ENCODE data around the gene TMEM156. TPM values are rescaled to one million over a fixed set of nuclear protein-coding genes. Genes with fewer than 3 reads are reported as not detected.

The TMEM156 gene
- polyA plus RNA-seq, 1 of the 3 experiments (the other 2 are of a cell fraction) = 0.13 TPM

DNA sequence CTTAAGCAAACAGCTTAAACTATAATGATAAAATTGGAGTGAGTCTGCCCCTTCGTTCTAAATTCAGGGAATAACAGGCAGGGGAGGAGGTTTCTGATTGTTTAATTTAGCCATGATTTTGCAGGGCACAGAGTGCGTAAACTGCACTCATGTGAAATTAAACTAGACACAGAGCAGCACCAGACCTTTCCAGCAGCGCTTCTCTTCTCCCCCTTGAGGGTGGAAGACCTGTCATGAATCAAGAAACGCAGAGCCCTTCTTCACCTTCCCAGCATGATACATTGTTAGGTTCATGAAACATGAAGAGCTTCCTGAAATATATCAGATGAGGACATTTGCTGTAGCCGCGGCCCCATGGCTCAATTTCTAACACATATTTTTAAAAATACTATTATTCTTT, 101.5 kb downstream of the TMEM156 start:
- ChIA-PET CTCF (interaction anchor here (1.2 to 1.5 kb wide), 2 partner anchors 21 to 204 kb away, joined by 3 read pairs; no protein-coding TSS in a partner anchor), POLR2A (interaction anchor here (1.0 to 1.2 kb wide), 2 partner anchors 12 to 113 kb away, joined by 3 read pairs; no protein-coding TSS in a partner anchor)
- no peaks in the 10 kb centered on the region for H3K27me3 ChIP-seq (ENCODE audit: insufficient read depth)
- H3K4me3 ChIP-seq (ENCODE audit: low read depth in 2 of 2, low read length in 1 of 2) = no peak overlapping the region
- H3K9me2 ChIP-seq = no peaks in the 10 kb centered on the region
- WGBS (ENCODE audit: low lambda C conversion rate) = 85% methylated on average over 6 of the region's 6 CpGs
- no peaks in the 10 kb centered on the region for H3F3A ChIP-seq (replicated peaks; ENCODE audit: insufficient read depth)
- H3K9ac ChIP-seq = no peak overlapping the region
- no peak overlapping the region for H3K27ac ChIP-seq (ENCODE audit: low read depth in 2 of 2, low read length in 1 of 2)
- no peaks in the 10 kb centered on the region for H4K20me1 ChIP-seq (ENCODE audit: insufficient read depth)
- TF ChIP-seq EZH2phosphoT487 (IDR thresholded peaks at IDR 0.05; ENCODE audit: borderline replicate concordance, low read depth) = no peak
- peak in 1 of 2 experiments; percentile 32; a peak in 1 of 4 replicates for TF ChIP-seq EP300 (IDR thresholded peaks at IDR 0.05; ENCODE audit: borderline replicate concordance in 1 of 2, low read depth in 1 of 2, low read length in 1 of 2)
- H3K79me2 ChIP-seq (ENCODE audit: insufficient read depth) = no peaks in the 10 kb centered on the region
- H3K36me3 ChIP-seq (replicated peaks in 1 of 2; ENCODE audit: control insufficient read depth in 1 of 2, insufficient read depth in 2 of 2, low read length in 1 of 2) = peaks cover 8 to 69% of the 10 kb centered on the region in 2 experiments
- no peak overlapping the region for H3K4me2 ChIP-seq
- peak; percentile 35 for DNase-seq
- no peaks in the 10 kb centered on the region for H3K9me3 ChIP-seq
- H2AFZ ChIP-seq (ENCODE audit: low read depth) = no peak overlapping the region
- H3K4me1 ChIP-seq (ENCODE audit: control insufficient read depth in 1 of 2, insufficient read depth in 2 of 2, low read depth in 1 of 2, low read length in 1 of 2) = peaks cover 0 to 14% of the 10 kb centered on the region in 2 experiments; a peak in 2 of 4 replicates

DNA sequence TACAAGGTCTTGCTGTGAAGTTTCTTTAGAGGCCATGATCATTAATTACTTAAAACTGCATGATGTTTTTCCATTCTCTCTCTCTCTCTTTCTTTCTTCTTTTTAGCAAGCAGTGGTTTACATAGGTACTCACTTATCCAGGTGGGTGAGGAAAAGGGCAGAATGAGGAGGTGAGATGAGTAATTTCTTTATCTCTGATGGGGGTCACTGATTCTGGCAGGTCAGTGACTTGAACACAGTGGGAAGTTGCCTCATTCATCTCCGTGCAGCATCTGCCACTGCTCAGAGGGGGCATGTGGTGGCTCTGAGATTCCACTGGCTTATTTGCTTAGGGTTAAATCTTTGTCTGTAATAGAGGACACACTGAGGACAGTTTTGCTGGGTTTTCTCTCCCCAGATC, 102.0 kb downstream of the TMEM156 start:
- DNase-seq = peak; percentile 27
- no peaks in the 10 kb centered on the region for H3K9me2 ChIP-seq
- H3K36me3 ChIP-seq (replicated peaks in 1 of 2; ENCODE audit: control insufficient read depth in 1 of 2, insufficient read depth in 2 of 2, low read length in 1 of 2) = peaks cover 8 to 64% of the 10 kb centered on the region in 2 experiments
- 46% methylated on average over 1 of the region's 1 CpG for WGBS (ENCODE audit: low lambda C conversion rate)
- H3K4me2 ChIP-seq = no peak overlapping the region
- H3K27me3 ChIP-seq (ENCODE audit: insufficient read depth) = no peaks in the 10 kb centered on the region
- no peaks in the 10 kb centered on the region for H3K79me2 ChIP-seq (ENCODE audit: insufficient read depth)
- ChIA-PET POLR2A (interaction anchor here (1.0 kb wide), 1 partner anchor 13 kb away, joined by 3 read pairs; no protein-coding TSS in a partner anchor), CTCF (interaction anchor here (1.5 kb wide), 1 partner anchor 21 kb away, joined by 3 read pairs; no protein-coding TSS in a partner anchor)
- H3K4me3 ChIP-seq (ENCODE audit: low read depth in 2 of 2, low read length in 1 of 2) = no peak overlapping the region
- TF ChIP-seq MEF2A (IDR thresholded peaks at IDR 0.05; ENCODE audit: borderline replicate concordance, low read depth) (no peak), MXI1 (IDR thresholded peaks at IDR 0.05; ENCODE audit: low read depth, low read length) (no peak), SMC3 (IDR thresholded peaks at IDR 0.05; ENCODE audit: low read depth, low read length) (no peak), FOXM1 (IDR thresholded peaks at IDR 0.05; ENCODE audit: low read depth) (no peak), GATA2 (CRISPR knock-in tag; IDR thresholded peaks at IDR 0.05) (no peak), FOSL2 (IDR thresholded peaks at IDR 0.05; ENCODE audit: borderline replicate concordance, low read depth) (no peak), RCOR1 (IDR thresholded peaks at IDR 0.05; ENCODE audit: low read length) (no peak), ELF1 (IDR thresholded peaks at IDR 0.05) (no peak), RAD21 (IDR thresholded peaks at IDR 0.05; ENCODE audit: low read length) (no peak), TEAD4 (IDR thresholded peaks at IDR 0.05; ENCODE audit: borderline replicate concordance, insufficient read depth) (no peak)
- TF ChIP-seq, protein P1, sequence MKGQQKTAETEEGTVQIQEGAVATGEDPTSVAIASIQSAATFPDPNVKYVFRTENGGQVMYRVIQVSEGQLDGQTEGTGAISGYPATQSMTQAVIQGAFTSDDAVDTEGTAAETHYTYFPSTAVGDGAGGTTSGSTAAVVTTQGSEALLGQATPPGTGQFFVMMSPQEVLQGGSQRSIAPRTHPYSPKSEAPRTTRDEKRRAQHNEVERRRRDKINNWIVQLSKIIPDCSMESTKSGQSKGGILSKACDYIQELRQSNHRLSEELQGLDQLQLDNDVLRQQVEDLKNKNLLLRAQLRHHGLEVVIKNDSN (IDR thresholded peaks at IDR 0.05; ENCODE audit: borderline replicate concordance, low read depth) = no peak
- H2AFZ ChIP-seq (ENCODE audit: low read depth) = no peak overlapping the region
- H4K20me1 ChIP-seq (ENCODE audit: insufficient read depth) = no peaks in the 10 kb centered on the region
- no peaks in the 10 kb centered on the region for H3F3A ChIP-seq (replicated peaks; ENCODE audit: insufficient read depth)
- H3K4me1 ChIP-seq (ENCODE audit: control insufficient read depth in 1 of 2, insufficient read depth in 2 of 2, low read depth in 1 of 2, low read length in 1 of 2) = peaks cover 0 to 17% of the 10 kb centered on the region in 2 experiments; a peak in 2 of 4 replicates
- no peak overlapping the region for H3K9ac ChIP-seq
- no peaks in the 10 kb centered on the region for H3K9me3 ChIP-seq
- no peak overlapping the region for H3K27ac ChIP-seq (ENCODE audit: low read depth in 2 of 2, low read length in 1 of 2)
